K562 (cell line): ENCODE data around the gene SYNGR1. TPM values are rescaled to one million over a fixed set of nuclear protein-coding genes. Genes with fewer than 3 reads are reported as not detected.

ENCODE experiments used
- ATAC-seq: fragments of 200-7000 bp; cut with Tn5 transposase; 3 replicates; pipeline ENCODE4 v1.9.1; 2020; ENCODE audit warnings: moderate library complexity
- BruUV-seq: library from RNA; stranded (reverse); fragments of 400-500 nt; replicated peaks from 2 replicates; lab custom pipeline; 2021; lab: Mats Ljungman, UMichigan
- CTCF ChIA-PET: fragments of 300-600 bp; formaldehyde crosslinking; extraction: SDS; loops from one replicate; lab custom pipeline; 2021; ENCODE audit warnings: low intra/inter-chr PET ratio; lab: Yijun Ruan, JAX
- POLR2A ChIA-PET: fragments of 300-600, 350-650 bp; sonication (Branson Sonifier 250); formaldehyde crosslinking; extraction: SDS; loops from one replicate; lab custom pipeline; 2021; ENCODE audit warnings: antibody characterized with exemption, inconsistent platforms; lab: Yijun Ruan, JAX
- DNase-seq, 4 experiments: peaks; one replicate each; pipeline versions ENCODE4 v3.0.0 to v3.0.0-alpha.2; 2011 to 2018; ENCODE audit warnings: low spot score in 3 of 4, mixed read lengths in 3 of 4; ENCODE audit errors: extremely low read depth in 1 of 4
- FAIRE-seq: peaks from 2 replicates; lab custom pipeline; 2011; peaks lifted over from hg19 to GRCh38; lab: Jason Lieb, UNC
- H2AFZ ChIP-seq: 2 replicates; pipeline ENCODE4 v1.6.0; 2011; ENCODE audit warnings: low read depth, low read length, control low read depth, inconsistent platforms
- H3K27ac ChIP-seq: fragments of 200-600 bp; 3 replicates; pipeline ENCODE4 v1.8.0; 2011; ENCODE audit warnings: low read depth, mild to moderate bottlenecking, control low read depth, inconsistent platforms, low read length, moderate library complexity, mixed read lengths; ENCODE audit errors: extremely low read depth
- H3K27me3 ChIP-seq, 2 experiments: fragments of 300-600 bp in 1 of 2; 2 replicates in 1 of 2; 3 replicates in 1 of 2; pipeline versions ENCODE4 v1.6.0 to v1.8.0; 2011; ENCODE audit warnings: inconsistent platforms in 2 of 2, low read length in 2 of 2, mild to moderate bottlenecking in 1 of 2, mixed read lengths in 1 of 2, moderate library complexity in 1 of 2; ENCODE audit not compliant: control insufficient read depth in 2 of 2, insufficient read depth in 2 of 2
- H3K36me3 ChIP-seq: fragments of 300-600 bp; 3 replicates; pipeline ENCODE4 v1.8.0; 2011; ENCODE audit warnings: mild to moderate bottlenecking, low read length, inconsistent platforms; ENCODE audit not compliant: control insufficient read depth, insufficient read depth
- H3K4me1 ChIP-seq, 2 experiments: fragments of 200-600 bp in 1 of 2; replicated peaks in 1 of 2; 2 replicates in 1 of 2; 3 replicates in 1 of 2; pipeline versions ENCODE4 v1.5.1 to v1.8.0; 2011; ENCODE audit warnings: inconsistent platforms in 2 of 2, low read length in 2 of 2, mild to moderate bottlenecking in 1 of 2, mixed read lengths in 1 of 2, moderate library complexity in 1 of 2; ENCODE audit not compliant: control insufficient read depth in 2 of 2, insufficient read depth in 2 of 2
- H3K4me2 ChIP-seq: 2 replicates; pipeline ENCODE4 v1.6.1; 2011; ENCODE audit warnings: low read length, control low read depth, inconsistent platforms, mixed read lengths; ENCODE audit not compliant: insufficient read depth
- H3K4me3 ChIP-seq: fragments of 200-600 bp; sonication (generic), shearing (Covaris generic); 2 replicates; pipeline ENCODE4 v1.5.1; 2016; ENCODE audit warnings: control low read depth, inconsistent platforms
- H3K79me2 ChIP-seq: fragments of 200-600 bp; 3 replicates; pipeline ENCODE4 v1.8.0; 2011; ENCODE audit warnings: low read length, inconsistent platforms; ENCODE audit not compliant: control insufficient read depth, insufficient read depth
- H3K9ac ChIP-seq, 2 experiments: 2 replicates each; pipeline versions ENCODE4 v1.6.0 to v1.6.1; 2011; ENCODE audit warnings: low read depth in 2 of 2, low read length in 2 of 2, control low read depth in 1 of 2, inconsistent platforms in 1 of 2, mild to moderate bottlenecking in 1 of 2, mixed read lengths in 1 of 2; ENCODE audit not compliant: insufficient read depth in 1 of 2
- H3K9me1 ChIP-seq: one replicate; pipeline ENCODE4 v1.6.0; 2011; ENCODE audit warnings: inconsistent platforms, mild to moderate bottlenecking, low read length, moderate library complexity; ENCODE audit not compliant: control insufficient read depth, insufficient read depth
- H3K9me3 ChIP-seq: replicated peaks from 2 replicates; pipeline ENCODE4 v1.5.1; 2011; ENCODE audit warnings: low read depth, low read length, inconsistent platforms; ENCODE audit not compliant: control insufficient read depth, insufficient read depth
- H4K20me1 ChIP-seq: replicated peaks from 2 replicates; pipeline ENCODE4 v1.6.1; 2011; ENCODE audit warnings: low read length, inconsistent platforms, mixed read lengths; ENCODE audit not compliant: control insufficient read depth, insufficient read depth
- ADNP ChIP-seq: fragments of 200-800 bp; sonication (Bioruptor generic); IDR thresholded peaks from 2 replicates; pipeline ENCODE4 v1.6.1; 2016; ENCODE audit warnings: missing genetic modification characterization, missing compliant biosample characterization
- ARID1B ChIP-seq: fragments of 450-650 bp; IDR thresholded peaks from 2 replicates; pipeline ENCODE4 v1.6.1; 2016; ENCODE audit warnings: antibody characterized with exemption, mild to moderate bottlenecking, inconsistent platforms
- CHD1 ChIP-seq: fragments of 200-600 bp; sonication (generic); IDR thresholded peaks from one replicate; pipeline ENCODE4 v1.6.1; 2012; ENCODE audit warnings: mild to moderate bottlenecking, moderate library complexity, low read length, inconsistent platforms
- ELF4 ChIP-seq: fragments of 450-650 bp; formaldehyde crosslinking; IDR thresholded peaks from 2 replicates; pipeline ENCODE4 v1.4.0; 2022; ENCODE audit warnings: missing genetic modification characterization
- FIP1L1 ChIP-seq: fragments of 200-400 bp; formaldehyde crosslinking; IDR thresholded peaks from 2 replicates; pipeline ENCODE4 v1.6.1; 2018; ENCODE audit warnings: mild to moderate bottlenecking, low read depth, low read length; ENCODE audit not compliant: poor library complexity, severe bottlenecking
- HDAC2 ChIP-seq: fragments of 450-650 bp; IDR thresholded peaks from 2 replicates; pipeline ENCODE4 v1.6.1; 2016; ENCODE audit warnings: mild to moderate bottlenecking
- NFATC3 ChIP-seq: fragments of 450-650 bp; IDR thresholded peaks from 2 replicates; pipeline ENCODE4 v1.6.1; 2017; ENCODE audit warnings: mild to moderate bottlenecking
- NR2F6 ChIP-seq: fragments of 450-650 bp; formaldehyde crosslinking; IDR thresholded peaks from 2 replicates; pipeline ENCODE4 v1.4.0; 2020; ENCODE audit warnings: mild to moderate bottlenecking
- NUFIP1 ChIP-seq: fragments of 450-650 bp; IDR thresholded peaks from 2 replicates; pipeline ENCODE4 v1.6.1; 2018; ENCODE audit not compliant: partially characterized antibody
- PHF8 ChIP-seq: fragments of 200-600 bp; sonication (generic); IDR thresholded peaks from 2 replicates; pipeline ENCODE4 v1.6.1; 2012; ENCODE audit warnings: mixed run types, mild to moderate bottlenecking, inconsistent platforms, low read length, moderate library complexity, borderline replicate concordance
- RB1 ChIP-seq: fragments of 450-650 bp; IDR thresholded peaks from 2 replicates; pipeline ENCODE4 v1.6.1; 2017; ENCODE audit warnings: low read depth, mild to moderate bottlenecking
- RBM14 ChIP-seq: fragments of 200-400 bp; formaldehyde crosslinking; IDR thresholded peaks from 2 replicates; pipeline ENCODE4 v1.6.1; 2018; ENCODE audit warnings: low read depth, mild to moderate bottlenecking, low read length, moderate library complexity, borderline replicate concordance; ENCODE audit not compliant: insufficient read depth
- ZBTB9 ChIP-seq: fragments of 450-650 bp; formaldehyde crosslinking; IDR thresholded peaks from 2 replicates; pipeline ENCODE4 v1.4.0; 2020; ENCODE audit warnings: mild to moderate bottlenecking, moderate library complexity
- ZEB2 ChIP-seq: fragments of 450-650 bp; IDR thresholded peaks from 2 replicates; pipeline ENCODE4 v1.6.1; 2016
- ZFP36 ChIP-seq: fragments of 150-350 bp; IDR thresholded peaks from 2 replicates; pipeline ENCODE4 v1.6.1; 2018; ENCODE audit warnings: low read length, low read depth; ENCODE audit not compliant: partially characterized antibody
- ZNF140 ChIP-seq: fragments of 250-450 bp; sonication (Bioruptor Pico); IDR thresholded peaks from 2 replicates; pipeline ENCODE4 v1.8.0; 2021; ENCODE audit warnings: moderate library complexity, mild to moderate bottlenecking, inconsistent platforms
- ZNF316 ChIP-seq: fragments of 450-650 bp; IDR thresholded peaks from 2 replicates; pipeline ENCODE4 v1.6.1; 2016
- ZNF436 ChIP-seq: fragments of 250-450, 450-650 bp; sonication (Bioruptor Pico); formaldehyde crosslinking; IDR thresholded peaks from 2 replicates; pipeline ENCODE4 v1.7.0; 2020; ENCODE audit warnings: mild to moderate bottlenecking
- ZNF766 ChIP-seq: fragments of 200-800 bp; sonication (Bioruptor generic); conservative IDR thresholded peaks from 2 replicates; pipeline ENCODE4 v1.6.1; 2016; ENCODE audit warnings: missing genetic modification characterization, missing compliant biosample characterization
- WGBS: fragments of 100-300 bp; shearing (Covaris generic); methylation state at CpG from one replicate; pipeline ENCODE4 v1.1.6; 2016; ENCODE audit warnings: low coverage, mixed read lengths; ENCODE audit not compliant: insufficient coverage; ENCODE audit errors: missing lambda C conversion rate; 5-methylcytosine and 5-hydroxymethylcytosine counted together
- in situ Hi-C: fragments of 300-500 bp; cut with MboI; formaldehyde crosslinking; loops from 4 replicates; pipeline ENCODE4 v1.15.0; 2018; ENCODE audit warnings: inconsistent platforms, mixed read lengths
- intact Hi-C: fragments of 100-400 bp; cut with micrococcal nuclease; formaldehyde crosslinking; loops from 2 replicates; pipeline ENCODE4 v1.14.2; 2022
- polyA plus RNA-seq, 8 experiments: library from polyadenylated mRNA; depleted of rRNA in 4 of 8; stranded (reverse) in 5 of 8; unstranded in 3 of 8; fragments of >200 nt; fragmentation: Nextera tagmentation in 2 of 8; fragmentation: Illumina TruSeq in 1 of 8; extraction: Ambion mirVana in 2 of 8; extraction: Trizol in 1 of 8; gene quantifications; 2 replicates each; pipeline versions ENCODE4 v1.2.1 to v1.2.3, GENCODE V29; 2011 to 2014; ENCODE audit warnings: inconsistent platforms in 1 of 8, missing spikeins in 1 of 8
- total RNA-seq, 7 experiments: library from RNA; depleted of rRNA in 6 of 7; stranded (reverse); fragments of >200 nt in 6 of 7; fragmentation: Illumina TruSeq in 2 of 7; extraction: Trizol in 2 of 7; gene quantifications; 2 replicates each; pipeline versions ENCODE4 v1.2.1 to v1.2.3, GENCODE V29; 2011 to 2021; ENCODE audit warnings: low replicate concordance in 1 of 7

Gene SYNGR1
- total and polyA plus RNA-seq, 9 of the 15 experiments (the other 6 are each of a cell fraction or from before 2014, with no cell fraction given): 1.8 to 15.9 (median 5.5) TPM

- H3K9me1 ChIP-seq: no peaks in the 10 kb centered on the region
- ATAC-seq (no peak), DNase-seq (no peak), FAIRE-seq (no peak)
- no peak for TF ChIP-seq CHD1
- no peak for TF ChIP-seq PHF8
- TF ChIP-seq RB1: no peak
- TF ChIP-seq ELF4 (CRISPR knock-in tag): no peak
- no peak for TF ChIP-seq ADNP (tag)
- TF ChIP-seq NR2F6 (CRISPR knock-in tag): no peak
- no peak for TF ChIP-seq ZEB2
- no peak for TF ChIP-seq ZBTB9
- no peak for TF ChIP-seq ZFP36
- no peak for TF ChIP-seq RBM14
- no peak for TF ChIP-seq ZNF436 (CRISPR knock-in tag)
- TF ChIP-seq NUFIP1: no peak
- TF ChIP-seq FIP1L1: no peak
- TF ChIP-seq ARID1B: no peak
- no peak for TF ChIP-seq ZNF140 (CRISPR knock-in tag)
- no peak for TF ChIP-seq ZNF316
- no peak for TF ChIP-seq ZNF766 (CRISPR knock-in tag)
- no peak for TF ChIP-seq NFATC3
- no peak for TF ChIP-seq HDAC2
- ChIA-PET CTCF (no interaction called here), POLR2A (no interaction called here)
- BruUV-seq: no TSS peak
- intact Hi-C loops (no loop called here), in situ Hi-C loops (no loop called here)
- 89% methylated on average over 4 of the region's 10 CpGs for WGBS
- H2AFZ ChIP-seq: no peak overlapping the region
- H3K4me1 ChIP-seq: peaks cover 0 to 32% of the 10 kb centered on the region in 2 experiments; a peak in 3 of 5 replicates
- no peak overlapping the region for H3K4me2 ChIP-seq
- no peaks in the 10 kb centered on the region for H3K27me3 ChIP-seq
- H3K9me3 ChIP-seq: no peaks in the 10 kb centered on the region
- no peak overlapping the region for H3K27ac ChIP-seq
- H3K36me3 ChIP-seq: peaks cover 55% of the 10 kb centered on the region
- H3K79me2 ChIP-seq: no peaks in the 10 kb centered on the region
- no peaks in the 10 kb centered on the region for H4K20me1 ChIP-seq
- H3K4me3 ChIP-seq: no peak overlapping the region
- no peak overlapping the region; a peak in 1 of 4 replicates for H3K9ac ChIP-seq
Observed at GRCh38 chr22:39430576-39431150, 80.9 kb downstream of the SYNGR1 start.
